ENCODE results near the gene POLR2H. TPM values are rescaled to one million over a fixed set of nuclear protein-coding genes. Genes with fewer than 3 reads are reported as not detected.

POLR2H gene
- polyA plus RNA-seq, 4 donors = 124 to 346 (median 204) TPM

DNA sequence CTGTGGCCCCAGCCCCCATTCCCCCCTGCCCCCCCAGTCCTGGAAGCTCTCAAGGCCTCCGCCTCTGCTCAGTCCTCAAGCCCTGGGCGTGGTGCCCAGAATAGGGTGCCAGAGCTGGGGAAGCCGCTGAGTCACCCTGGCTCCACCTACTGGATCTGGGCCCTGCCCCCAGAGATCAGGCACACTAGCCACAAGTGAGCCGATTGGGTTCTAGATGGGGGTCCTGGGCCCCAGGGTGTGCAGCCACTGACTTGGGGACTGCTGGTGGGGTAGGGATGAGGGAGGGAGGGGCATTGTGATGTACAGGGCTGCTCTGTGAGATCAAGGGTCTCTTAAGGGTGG is 41.4 kb upstream of the POLR2H start:
- H3K27ac ChIP-seq (ENCODE audit: low read depth in 1 of 3, low read length in 2 of 3) = peak overlapping the region in 1 of 3 donors; percentile 82
- H3K36me3 ChIP-seq (ENCODE audit: control insufficient read depth in 3 of 3, insufficient read depth in 2 of 3, low read depth in 1 of 3, low read length in 3 of 3) = peaks cover 43 to 91% (median 46%) of the 10 kb centered on the region in 3 donors
- H3K4me3 ChIP-seq (ENCODE audit: low read depth in 1 of 3, low read length in 3 of 3) = no peak overlapping the region
- FAIRE-seq (no peak), DNase-seq (peak; percentile 53 to 92)
- WGBS, 3 donors = 2 to 12% (median 8%) methylated on average over 3 to 4 of the region's 4 CpGs
- H3K27me3 ChIP-seq (ENCODE audit: control insufficient read depth in 3 of 3, insufficient read depth in 3 of 3, low read length in 3 of 3) = no peaks in the 10 kb centered on the region
- H3K4me1 ChIP-seq (ENCODE audit: control insufficient read depth in 3 of 3, insufficient read depth in 2 of 3, low read depth in 1 of 3, low read length in 2 of 3) = peaks cover 6 to 15% (median 6%) of the 10 kb centered on the region in 3 donors
- no peaks in the 10 kb centered on the region for H3K9me3 ChIP-seq (ENCODE audit: control insufficient read depth in 2 of 2, insufficient read depth in 1 of 2, low read depth in 1 of 2, low read length in 1 of 2)

DNA sequence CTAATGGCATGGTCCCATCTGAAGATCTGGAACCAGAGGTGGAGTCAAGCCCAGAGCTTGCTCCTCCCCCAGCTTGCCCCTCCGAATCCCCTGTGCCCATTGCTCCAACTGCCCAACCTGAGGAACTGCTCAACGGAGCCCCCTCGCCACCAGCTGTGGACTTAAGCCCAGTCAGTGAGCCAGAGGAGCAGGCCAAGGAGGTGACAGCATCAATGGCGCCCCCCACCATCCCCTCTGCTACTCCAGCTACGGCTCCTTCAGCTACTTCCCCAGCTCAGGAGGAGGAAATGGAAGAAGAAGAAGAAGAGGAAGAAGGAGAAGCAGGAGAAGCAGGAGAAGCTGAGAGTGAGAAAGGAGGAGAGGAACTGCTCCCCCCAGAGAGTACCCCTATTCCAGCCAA is 39.8 kb upstream of the POLR2H start:
- DNase-seq = no peak
- no peaks in the 10 kb centered on the region for H3K27me3 ChIP-seq (ENCODE audit: control insufficient read depth in 3 of 3, insufficient read depth in 3 of 3, low read length in 3 of 3)
- no peak for FAIRE-seq
- H3K4me1 ChIP-seq (ENCODE audit: control insufficient read depth in 3 of 3, insufficient read depth in 2 of 3, low read depth in 1 of 3, low read length in 2 of 3) = peaks cover 6 to 15% (median 6%) of the 10 kb centered on the region in 3 donors
- WGBS, 3 donors = 86 to 91% (median 91%) methylated on average over 5 of the region's 5 CpGs
- no peaks in the 10 kb centered on the region for H3K9me3 ChIP-seq (ENCODE audit: control insufficient read depth in 2 of 2, insufficient read depth in 1 of 2, low read depth in 1 of 2, low read length in 1 of 2)
- H3K36me3 ChIP-seq (ENCODE audit: control insufficient read depth in 3 of 3, insufficient read depth in 2 of 3, low read depth in 1 of 3, low read length in 3 of 3) = peaks cover 54 to 91% (median 61%) of the 10 kb centered on the region in 3 donors
- no peak overlapping the region for H3K27ac ChIP-seq (ENCODE audit: low read depth in 1 of 3, low read length in 2 of 3)
- no peak overlapping the region for H3K4me3 ChIP-seq (ENCODE audit: low read depth in 1 of 3, low read length in 3 of 3)

DNA sequence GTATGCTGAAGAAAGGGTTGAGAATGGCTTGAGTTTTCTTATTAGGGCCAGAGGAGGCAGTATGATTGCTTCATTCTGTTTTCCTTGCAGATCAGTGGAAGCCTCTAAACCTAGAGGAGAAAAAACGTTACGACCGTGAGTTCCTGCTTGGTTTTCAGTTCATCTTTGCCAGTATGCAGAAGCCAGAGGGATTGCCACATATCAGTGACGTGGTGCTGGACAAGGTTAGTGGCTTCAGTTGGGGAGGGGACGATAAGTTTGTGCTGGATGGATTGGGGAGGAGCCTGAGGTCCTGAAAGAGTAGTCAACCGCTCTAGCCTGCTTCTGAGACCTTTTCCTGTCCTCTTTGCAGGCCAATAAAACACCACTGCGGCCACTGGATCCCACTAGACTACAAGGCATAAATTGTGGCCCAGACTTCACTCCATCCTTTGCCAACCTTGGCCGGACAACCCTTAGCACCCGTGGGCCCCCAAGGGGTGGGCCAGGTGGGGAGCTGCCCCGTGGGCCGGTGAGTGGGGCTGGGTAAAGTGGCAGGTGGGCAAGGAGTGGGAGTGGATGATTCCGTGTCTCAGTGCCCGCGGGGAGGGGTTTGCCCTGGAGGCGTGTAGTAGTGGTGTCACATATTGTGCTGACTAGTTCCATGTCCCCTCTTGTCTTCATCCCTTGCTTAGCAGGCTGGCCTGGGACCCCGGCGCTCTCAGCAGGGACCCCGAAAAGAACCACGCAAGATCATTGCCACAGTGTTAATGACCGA is 38.6 kb upstream of the POLR2H start:
- WGBS, 3 donors = 89 to 91% (median 89%) methylated on average over 20 of the region's 20 CpGs
- no peak for FAIRE-seq

DNA sequence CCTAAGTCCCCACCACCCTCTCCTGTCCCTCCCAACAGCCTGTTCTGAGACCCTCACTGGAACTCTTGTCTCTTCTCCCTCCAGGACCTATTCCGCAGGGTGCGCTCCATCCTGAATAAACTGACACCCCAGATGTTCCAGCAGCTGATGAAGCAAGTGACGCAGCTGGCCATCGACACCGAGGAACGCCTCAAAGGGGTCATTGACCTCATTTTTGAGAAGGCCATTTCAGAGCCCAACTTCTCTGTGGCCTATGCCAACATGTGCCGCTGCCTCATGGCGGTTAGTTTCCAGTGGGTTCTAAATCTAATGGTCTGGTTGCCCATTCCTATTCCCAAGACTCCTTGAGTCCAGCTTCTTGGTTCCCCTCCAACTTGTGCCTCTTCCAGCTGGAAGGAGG is 37.8 kb upstream of the POLR2H start:
- H3K9me3 ChIP-seq (ENCODE audit: control insufficient read depth in 2 of 2, insufficient read depth in 1 of 2, low read depth in 1 of 2, low read length in 1 of 2) = no peaks in the 10 kb centered on the region
- H3K4me3 ChIP-seq (ENCODE audit: low read depth in 1 of 3, low read length in 3 of 3) = no peak overlapping the region
- peaks cover 68 to 95% (median 70%) of the 10 kb centered on the region in 3 donors for H3K36me3 ChIP-seq (ENCODE audit: control insufficient read depth in 3 of 3, insufficient read depth in 2 of 3, low read depth in 1 of 3, low read length in 3 of 3)
- FAIRE-seq (no peak), DNase-seq (no peak)
- H3K27me3 ChIP-seq (ENCODE audit: control insufficient read depth in 3 of 3, insufficient read depth in 3 of 3, low read length in 3 of 3) = no peaks in the 10 kb centered on the region
- H3K4me1 ChIP-seq (ENCODE audit: control insufficient read depth in 3 of 3, insufficient read depth in 2 of 3, low read depth in 1 of 3, low read length in 2 of 3) = peaks cover 4 to 10% (median 6%) of the 10 kb centered on the region in 3 donors
- WGBS, 3 donors = 82 to 93% (median 90%) methylated on average over 8 of the region's 8 CpGs
- no peak overlapping the region for H3K27ac ChIP-seq (ENCODE audit: low read depth in 1 of 3, low read length in 2 of 3)

More for the DNA sequence above, 38.6 kb upstream of the POLR2H start:
- H3K27ac ChIP-seq (ENCODE audit: low read depth in 1 of 3, low read length in 2 of 3) = no peak overlapping the region
- no peaks in the 10 kb centered on the region for H3K27me3 ChIP-seq (ENCODE audit: control insufficient read depth in 3 of 3, insufficient read depth in 3 of 3, low read length in 3 of 3)
- no peak overlapping the region for H3K4me3 ChIP-seq (ENCODE audit: low read depth in 1 of 3, low read length in 3 of 3)
- H3K9me3 ChIP-seq (ENCODE audit: control insufficient read depth in 2 of 2, insufficient read depth in 1 of 2, low read depth in 1 of 2, low read length in 1 of 2) = no peaks in the 10 kb centered on the region
- peaks cover 63 to 93% (median 66%) of the 10 kb centered on the region in 3 donors for H3K36me3 ChIP-seq (ENCODE audit: control insufficient read depth in 3 of 3, insufficient read depth in 2 of 3, low read depth in 1 of 3, low read length in 3 of 3)
- peaks cover 4 to 11% (median 6%) of the 10 kb centered on the region in 3 donors for H3K4me1 ChIP-seq (ENCODE audit: control insufficient read depth in 3 of 3, insufficient read depth in 2 of 3, low read depth in 1 of 3, low read length in 2 of 3)
- DNase-seq = no peak

DNA sequence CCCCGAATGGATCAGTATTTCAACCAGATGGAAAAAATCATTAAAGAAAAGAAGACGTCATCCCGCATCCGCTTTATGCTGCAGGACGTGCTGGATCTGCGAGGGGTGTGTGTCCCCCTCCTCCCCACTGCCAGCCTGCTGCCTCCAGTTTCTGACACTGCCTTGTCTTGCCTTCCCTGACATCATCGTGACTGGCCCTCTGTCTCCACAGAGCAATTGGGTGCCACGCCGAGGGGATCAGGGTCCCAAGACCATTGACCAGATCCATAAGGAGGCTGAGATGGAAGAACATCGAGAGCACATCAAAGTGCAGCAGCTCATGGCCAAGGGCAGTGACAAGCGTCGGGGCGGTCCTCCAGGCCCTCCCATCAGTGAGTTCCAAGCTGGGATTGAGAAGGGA is 36.2 kb upstream of the POLR2H start:
- H3K27ac ChIP-seq (ENCODE audit: low read depth in 1 of 3, low read length in 2 of 3) = no peak overlapping the region
- WGBS, 3 donors = 91 to 93% (median 93%) methylated on average over 13 of the region's 13 CpGs
- H3K9me3 ChIP-seq (ENCODE audit: control insufficient read depth in 2 of 2, insufficient read depth in 1 of 2, low read depth in 1 of 2, low read length in 1 of 2) = no peaks in the 10 kb centered on the region
- FAIRE-seq = no peak
- H3K4me1 ChIP-seq (ENCODE audit: control insufficient read depth in 3 of 3, insufficient read depth in 2 of 3, low read depth in 1 of 3, low read length in 2 of 3) = no peaks in the 10 kb centered on the region
- H3K4me3 ChIP-seq (ENCODE audit: low read depth in 1 of 3, low read length in 3 of 3) = no peak overlapping the region
- peaks cover 67 to 95% (median 74%) of the 10 kb centered on the region in 3 donors for H3K36me3 ChIP-seq (ENCODE audit: control insufficient read depth in 3 of 3, insufficient read depth in 2 of 3, low read depth in 1 of 3, low read length in 3 of 3)
- H3K27me3 ChIP-seq (ENCODE audit: control insufficient read depth in 3 of 3, insufficient read depth in 3 of 3, low read length in 3 of 3) = no peaks in the 10 kb centered on the region
- no peak for DNase-seq

DNA sequence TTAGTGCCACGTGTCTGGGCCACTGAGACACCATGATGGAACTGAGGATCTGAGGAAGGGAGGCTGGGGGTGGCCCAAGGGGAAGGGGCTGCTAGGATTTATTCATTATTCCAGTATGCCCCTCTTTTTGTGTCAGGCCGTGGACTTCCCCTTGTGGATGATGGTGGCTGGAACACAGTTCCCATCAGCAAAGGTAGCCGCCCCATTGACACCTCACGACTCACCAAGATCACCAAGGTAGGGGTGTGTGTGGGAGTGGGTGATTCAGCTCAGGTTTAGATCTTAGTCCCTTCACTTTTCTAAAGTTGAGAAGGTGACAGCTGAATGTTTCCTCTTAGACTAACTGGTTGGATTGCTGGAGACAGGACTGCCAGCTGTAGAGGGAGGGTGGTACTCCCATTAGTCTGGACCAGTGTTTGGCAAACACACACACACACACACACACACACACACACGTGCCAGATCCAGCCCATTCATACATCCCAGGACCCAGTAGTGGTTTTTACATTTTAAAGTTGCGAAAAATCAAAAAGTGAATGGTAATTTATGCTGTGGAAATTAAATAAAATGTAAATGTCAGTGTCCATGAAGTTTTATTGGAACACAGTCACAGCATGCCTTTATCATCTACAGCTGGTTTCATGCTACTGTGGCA is 35.7 kb upstream of the POLR2H start:
- no peak overlapping the region for H3K4me3 ChIP-seq (ENCODE audit: low read depth in 1 of 3, low read length in 3 of 3)
- H3K27ac ChIP-seq (ENCODE audit: low read depth in 1 of 3, low read length in 2 of 3) = no peak overlapping the region
- H3K36me3 ChIP-seq (ENCODE audit: control insufficient read depth in 3 of 3, insufficient read depth in 2 of 3, low read depth in 1 of 3, low read length in 3 of 3) = peaks cover 61 to 93% (median 70%) of the 10 kb centered on the region in 3 donors
- H3K27me3 ChIP-seq (ENCODE audit: control insufficient read depth in 3 of 3, insufficient read depth in 3 of 3, low read length in 3 of 3) = no peaks in the 10 kb centered on the region
- DNase-seq (no peak), FAIRE-seq (no peak)
- H3K4me1 ChIP-seq (ENCODE audit: control insufficient read depth in 3 of 3, insufficient read depth in 2 of 3, low read depth in 1 of 3, low read length in 2 of 3) = no peaks in the 10 kb centered on the region
- WGBS, 3 donors = 77 to 84% (median 79%) methylated on average over 6 of the region's 6 CpGs
- H3K9me3 ChIP-seq (ENCODE audit: control insufficient read depth in 2 of 2, insufficient read depth in 1 of 2, low read depth in 1 of 2, low read length in 1 of 2) = no peaks in the 10 kb centered on the region

DNA sequence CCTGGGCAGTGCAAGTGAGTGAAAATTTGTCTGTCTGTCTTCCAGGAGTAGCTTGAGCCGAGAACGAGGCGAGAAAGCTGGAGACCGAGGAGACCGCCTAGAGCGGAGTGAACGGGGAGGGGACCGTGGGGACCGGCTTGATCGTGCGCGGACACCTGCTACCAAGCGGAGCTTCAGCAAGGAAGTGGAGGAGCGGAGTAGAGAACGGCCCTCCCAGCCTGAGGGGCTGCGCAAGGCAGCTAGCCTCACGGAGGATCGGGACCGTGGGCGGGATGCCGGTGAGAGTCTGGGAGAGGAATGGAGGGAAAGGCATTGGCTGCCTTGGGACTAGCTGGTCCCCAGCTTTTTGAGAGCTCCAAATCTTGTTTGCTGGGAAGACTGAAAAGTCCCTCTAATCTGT is 34.3 kb upstream of the POLR2H start:
- no peak overlapping the region for H3K27ac ChIP-seq (ENCODE audit: low read depth in 1 of 3, low read length in 2 of 3)
- no peaks in the 10 kb centered on the region for H3K27me3 ChIP-seq (ENCODE audit: control insufficient read depth in 3 of 3, insufficient read depth in 3 of 3, low read length in 3 of 3)
- H3K4me3 ChIP-seq (ENCODE audit: low read depth in 1 of 3, low read length in 3 of 3) = no peak overlapping the region
- peaks cover 53 to 93% (median 71%) of the 10 kb centered on the region in 3 donors for H3K36me3 ChIP-seq (ENCODE audit: control insufficient read depth in 3 of 3, insufficient read depth in 2 of 3, low read depth in 1 of 3, low read length in 3 of 3)
- H3K9me3 ChIP-seq (ENCODE audit: control insufficient read depth in 2 of 2, insufficient read depth in 1 of 2, low read depth in 1 of 2, low read length in 1 of 2) = no peaks in the 10 kb centered on the region
- DNase-seq (no peak), FAIRE-seq (no peak)
- WGBS, 3 donors = 96 to 97% (median 97%) methylated on average over 21 of the region's 21 CpGs
- H3K4me1 ChIP-seq (ENCODE audit: control insufficient read depth in 3 of 3, insufficient read depth in 2 of 3, low read depth in 1 of 3, low read length in 2 of 3) = no peaks in the 10 kb centered on the region

DNA sequence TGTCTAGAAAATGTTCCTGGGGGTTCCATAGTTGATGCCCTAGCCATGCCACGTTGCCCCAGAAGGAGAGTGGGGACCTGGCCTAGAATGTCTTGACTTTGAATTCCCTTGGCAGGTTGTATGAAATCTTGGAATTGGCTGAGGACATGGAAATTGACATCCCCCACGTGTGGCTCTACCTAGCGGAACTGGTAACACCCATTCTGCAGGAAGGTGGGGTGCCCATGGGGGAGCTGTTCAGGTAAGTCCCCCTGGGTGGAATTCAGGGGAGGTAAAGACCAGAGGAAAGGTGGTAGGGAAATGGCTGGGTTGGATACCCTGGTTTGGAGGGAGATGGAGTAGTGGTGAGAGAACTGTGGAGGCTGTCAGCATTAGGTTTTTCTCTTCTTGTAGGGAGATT is 33.0 kb upstream of the POLR2H start:
- WGBS, 3 donors = 47 to 75% (median 56%) methylated on average over 3 of the region's 3 CpGs
- Histone ChIP-seq H3K4me1 (ENCODE audit: control insufficient read depth in 3 of 3, insufficient read depth in 2 of 3, low read depth in 1 of 3, low read length in 2 of 3) (no peaks in the 10 kb centered on the region), H3K27me3 (ENCODE audit: control insufficient read depth in 3 of 3, insufficient read depth in 3 of 3, low read length in 3 of 3) (no peaks in the 10 kb centered on the region), H3K27ac (ENCODE audit: low read depth in 1 of 3, low read length in 2 of 3) (no peak overlapping the region), H3K4me3 (ENCODE audit: low read depth in 1 of 3, low read length in 3 of 3) (no peak overlapping the region), H3K9me3 (ENCODE audit: control insufficient read depth in 2 of 2, insufficient read depth in 1 of 2, low read depth in 1 of 2, low read length in 1 of 2) (no peaks in the 10 kb centered on the region), H3K36me3 (ENCODE audit: control insufficient read depth in 3 of 3, insufficient read depth in 2 of 3, low read depth in 1 of 3, low read length in 3 of 3) (peaks cover 44 to 92% (median 70%) of the 10 kb centered on the region in 3 donors)
- DNase-seq = no peak
- FAIRE-seq = no peak
